Adrenal gland (tissue), 5 donors: ENCODE results near the gene C21orf91.

Source experiments
- CTCF ChIP-seq, 6 experiments: fragments of 450-650 bp in 4 of 6; fragments of 200-600 bp in 2 of 6; sonication (generic) in 1 of 6; IDR thresholded peaks; 1 replicate in 5 of 6; 2 replicates in 1 of 6; pipeline versions ENCODE4 v1.5.1 to v1.8.0; 2016 to 2021; ENCODE audit warnings: antibody characterized with exemption in 6 of 6, mild to moderate bottlenecking in 2 of 6, moderate library complexity in 1 of 6
- POLR2A ChIP-seq, 2 donors: fragments of 450-650 bp; IDR thresholded peaks; one replicate each; pipeline ENCODE4 v1.6.1; 2017; ENCODE audit warnings: antibody characterized with exemption in 2 of 2, mild to moderate bottlenecking in 2 of 2, moderate library complexity in 1 of 2
- donor health status: DM: no; HTN: no; CAD: no.

DNA sequence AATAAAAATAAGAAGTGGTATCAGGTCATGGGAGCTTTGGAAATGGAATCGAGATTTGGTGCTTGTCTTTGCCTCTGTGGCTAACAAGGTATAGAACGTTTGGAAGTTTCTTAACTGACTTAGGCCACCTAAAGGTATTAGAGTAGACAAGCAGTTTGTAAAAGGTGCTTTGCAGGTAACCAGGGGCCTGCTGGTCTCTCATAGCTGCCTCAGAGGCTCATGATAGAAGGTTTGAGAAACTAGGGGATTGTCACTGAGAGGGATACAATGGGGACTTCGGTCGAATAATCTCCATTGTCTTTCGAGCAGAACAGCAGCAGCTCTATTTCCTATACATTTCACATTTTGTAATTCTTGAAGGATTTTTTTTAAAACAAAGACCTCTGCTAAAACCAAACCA lies 37.6 kb downstream of the C21orf91 start:
- TF ChIP-seq CTCF (IDR thresholded peaks at IDR 0.05) (no peak), POLR2A (IDR thresholded peaks at IDR 0.05) (no peak)
